Measurements from ENCODE around the gene OOSP4B. TPM values are rescaled to one million over a fixed set of nuclear protein-coding genes. Genes with fewer than 3 reads are reported as not detected.
"Not testable (repeated sequence)": the region's sequence is repeated elsewhere in the genome, so short reads cannot be mapped to it uniquely, and the experiment has no call there.

Gene OOSP4B
- total RNA-seq, 4 donors from 2014 or later: not detected

DNA sequence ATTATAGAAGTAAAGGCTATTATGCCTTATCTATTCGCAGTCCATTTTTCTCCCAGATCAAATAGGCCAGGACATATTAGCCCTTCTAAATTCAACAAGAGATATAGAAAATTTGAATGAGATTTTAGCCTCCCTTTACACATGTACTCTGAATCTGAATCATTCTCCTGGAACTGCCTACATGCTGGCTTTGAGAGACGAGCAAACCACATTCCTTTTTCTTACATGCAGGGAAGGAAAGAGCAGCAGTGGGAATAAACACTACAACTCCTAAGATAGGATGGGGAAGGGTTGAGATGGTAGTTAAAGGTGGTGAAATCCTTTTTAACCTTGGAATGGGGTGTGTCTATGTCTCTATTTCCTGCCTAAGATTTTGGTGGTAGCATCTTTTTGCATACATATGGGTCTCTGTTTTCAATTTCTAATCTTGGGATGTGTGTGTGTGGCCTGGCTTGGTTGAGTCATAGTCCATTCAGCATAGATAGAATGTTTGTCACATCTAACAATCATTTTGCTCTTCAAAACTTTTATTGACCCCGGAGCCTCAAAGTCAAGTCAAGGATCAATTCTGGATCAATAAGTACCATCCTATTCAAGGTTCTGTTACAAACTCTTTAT is 12.1 kb downstream of the OOSP4B start:
- ATAC-seq: no peak

DNA sequence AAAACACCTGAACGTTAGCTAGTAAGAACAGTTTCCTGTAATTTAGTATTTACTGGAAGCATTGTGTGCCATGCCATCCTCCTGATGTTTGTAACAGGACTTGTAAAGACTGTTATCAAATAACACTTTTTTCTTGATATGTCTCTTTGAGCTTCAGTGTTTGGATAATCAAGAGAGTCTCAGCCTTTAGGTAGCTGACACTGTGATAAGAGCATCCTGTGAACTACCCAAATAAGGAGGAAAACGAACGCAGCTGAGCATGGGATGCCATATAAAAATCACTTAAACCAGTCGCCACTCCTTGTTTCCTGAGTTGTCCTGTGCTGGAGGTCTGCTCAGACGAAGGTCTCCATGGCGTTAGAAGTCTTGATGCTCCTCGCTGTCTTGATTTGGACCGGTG is 23.1 kb downstream of the OOSP4B start, which contains the start of gene OOSP2:
OOSP2 (plus strand) TSS at position 301 of the 400 bp plus-strand sequence; CDS start at position 352, 51 bp downstream.
- Histone ChIP-seq H3K27me3 (no peaks in the 10 kb centered on the region), H3K36me3 (no peaks in the 10 kb centered on the region), H3K4me1 (no peaks in the 10 kb centered on the region), H3K4me3 (no peak within 1 kb of the TSS), H3K9me3 (no peaks in the 10 kb centered on the region), H3K27ac (no peak within 1 kb of the TSS)
- no peak for ATAC-seq
- WGBS, 2 donors (ENCODE audit: low coverage in 1 of 2): 77 to 81% methylated on average over 8 of the region's 8 CpGs
- no peak for TF ChIP-seq POLR2AphosphoS5 (IDR thresholded peaks at IDR 0.05)
- TF ChIP-seq POLR2A (IDR thresholded peaks at IDR 0.05): no peak
- TF ChIP-seq CTCF (IDR thresholded peaks at IDR 0.05): no peak
- TF ChIP-seq EP300 (IDR thresholded peaks at IDR 0.05): no peak

More for the DNA sequence above, 12.1 kb downstream of the OOSP4B start:
- WGBS, 2 donors (ENCODE audit: low coverage in 1 of 2): 75 to 92% methylated on average over 2 to 3 of the region's 3 CpGs
- no peak overlapping the region for H3K27ac ChIP-seq
- no peaks in the 10 kb centered on the region for H3K27me3 ChIP-seq
- no peaks in the 10 kb centered on the region for H3K36me3 ChIP-seq
- no peaks in the 10 kb centered on the region for H3K9me3 ChIP-seq
- H3K4me1 ChIP-seq: no peaks in the 10 kb centered on the region
- H3K4me3 ChIP-seq: no peak overlapping the region
- TF ChIP-seq CTCF (IDR thresholded peaks at IDR 0.05): no peak
- no peak for TF ChIP-seq POLR2A (IDR thresholded peaks at IDR 0.05)
- no peak for TF ChIP-seq POLR2AphosphoS5 (IDR thresholded peaks at IDR 0.05)
- no peak for TF ChIP-seq EP300 (IDR thresholded peaks at IDR 0.05)

- ATAC-seq, H3K4me1 ChIP-seq, H3K4me3 ChIP-seq, H3K27me3 ChIP-seq, H3K27ac ChIP-seq, H3K9me3 ChIP-seq, H3K36me3 ChIP-seq: not testable (repeated sequence)
These were observed 33.4 kb downstream of the OOSP4B start for GRCh38 chr11:60050422-60050821.

DNA sequence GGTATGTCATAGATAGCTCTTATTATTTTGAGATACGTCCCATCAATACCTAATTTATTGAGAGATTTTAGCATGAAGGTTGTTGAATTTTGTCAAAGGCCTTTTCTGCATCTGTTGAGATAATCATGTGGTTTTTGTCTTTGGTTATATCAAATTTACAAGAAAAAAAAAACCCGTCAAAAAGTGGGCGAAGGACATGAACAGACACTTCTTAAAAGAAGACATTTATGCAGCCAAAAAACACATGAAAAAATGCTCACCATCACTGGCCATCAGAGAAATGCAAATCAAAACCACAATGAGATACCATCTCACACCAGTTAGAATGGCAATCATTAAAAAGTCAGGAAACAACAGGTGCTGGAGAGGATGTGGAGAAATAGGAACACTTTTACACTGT is 33.9 kb downstream of the OOSP4B start:
- ATAC-seq, H3K27me3 ChIP-seq, H3K4me1 ChIP-seq, H3K4me3 ChIP-seq, H3K9me3 ChIP-seq, H3K36me3 ChIP-seq, H3K27ac ChIP-seq: not testable (repeated sequence)
- WGBS, 2 donors (ENCODE audit: low coverage in 1 of 2): 0 to 63% methylated on average over 1 to 3 of the region's 3 CpGs

GRCh38 chr11:60056349-60056969 is 39.5 kb downstream of the OOSP4B start, which contains the start of gene MS4A3:
Gene MS4A3 (plus strand): TSS chr11:60056665. CDS start chr11:60061161, 4,496 bp downstream.
- TF ChIP-seq EP300 (IDR thresholded peaks at IDR 0.05) (no peak), CTCF (IDR thresholded peaks at IDR 0.05) (no peak), POLR2AphosphoS5 (IDR thresholded peaks at IDR 0.05) (no peak), POLR2A (IDR thresholded peaks at IDR 0.05) (no peak)
- no peak for ATAC-seq
- no peaks in the 10 kb centered on the region for H3K36me3 ChIP-seq
- H3K27ac ChIP-seq: no peak within 1 kb of the TSS
- no peaks in the 10 kb centered on the region for H3K4me1 ChIP-seq
- WGBS, 2 donors (ENCODE audit: low coverage in 1 of 2): 73 to 77% methylated on average over 8 of the region's 8 CpGs
- no peaks in the 10 kb centered on the region for H3K27me3 ChIP-seq
- no peak within 1 kb of the TSS for H3K4me3 ChIP-seq
- H3K9me3 ChIP-seq: no peaks in the 10 kb centered on the region

- no peaks in the 10 kb centered on the region for H3K27me3 ChIP-seq
- no peak overlapping the region for H3K27ac ChIP-seq
- ATAC-seq: no peak
- TF ChIP-seq POLR2AphosphoS5 (IDR thresholded peaks at IDR 0.05): no peak
- WGBS, 2 donors (ENCODE audit: low coverage in 1 of 2): 83 to 90% methylated on average over 3 of the region's 3 CpGs
- no peaks in the 10 kb centered on the region for H3K9me3 ChIP-seq
- H3K4me1 ChIP-seq: no peaks in the 10 kb centered on the region
- H3K4me3 ChIP-seq: no peak overlapping the region
- H3K36me3 ChIP-seq: no peaks in the 10 kb centered on the region
These were observed 42.1 kb downstream of the OOSP4B start for GRCh38 chr11:60059052-60059451.
